MCF 10A (cell line): ENCODE results near the gene ADAP1. TPM values are rescaled to one million over a fixed set of nuclear protein-coding genes. Genes with fewer than 3 reads are reported as not detected.

Experiments
- BruUV-seq: library from RNA; stranded (reverse); fragments of 400-500 nt; replicated peaks from 2 replicates; lab custom pipeline; 2021; lab: Mats Ljungman, UMichigan
- CTCF ChIA-PET: fragments of 300-600 bp; sonication (Branson Sonifier 250); formaldehyde crosslinking; extraction: SDS; loops from one replicate; lab custom pipeline; 2021; ENCODE audit warnings: antibody characterized with exemption, inconsistent platforms; lab: Yijun Ruan, JAX
- POLR2A ChIA-PET: fragments of 300-600, 350-650 bp; sonication (Branson Sonifier 250); formaldehyde crosslinking; extraction: SDS; loops from one replicate; lab custom pipeline; 2020; ENCODE audit warnings: antibody characterized with exemption, inconsistent platforms; lab: Yijun Ruan, JAX
- DNase-seq: peaks from one replicate; pipeline ENCODE4 v3.0.0-alpha.2; 2018; ENCODE audit not compliant: unreplicated experiment
- H3K27ac Mint-ChIP-seq: one replicate; pipeline ENCODE4 v1.8.0; 2022; ENCODE audit warnings: mild to moderate bottlenecking, low read depth, mixed read lengths; ENCODE audit not compliant: unreplicated experiment
- H3K27me3 Mint-ChIP-seq: one replicate; pipeline ENCODE4 v1.8.0; 2022; ENCODE audit warnings: mixed read lengths; ENCODE audit not compliant: insufficient read depth, unreplicated experiment
- H3K36me3 Mint-ChIP-seq: one replicate; pipeline ENCODE4 v1.8.0; 2022; ENCODE audit warnings: mild to moderate bottlenecking, moderate library complexity, mixed read lengths; ENCODE audit not compliant: insufficient read depth, unreplicated experiment
- H3K4me1 Mint-ChIP-seq: one replicate; pipeline ENCODE4 v1.8.0; 2022; ENCODE audit warnings: mixed read lengths; ENCODE audit not compliant: insufficient read depth, unreplicated experiment
- H3K4me3 Mint-ChIP-seq: one replicate; pipeline ENCODE4 v1.8.0; 2022; ENCODE audit warnings: mild to moderate bottlenecking, moderate library complexity, mixed read lengths; ENCODE audit not compliant: unreplicated experiment
- H3K9me3 Mint-ChIP-seq: one replicate; pipeline ENCODE4 v1.8.0; 2022; ENCODE audit warnings: mixed read lengths; ENCODE audit not compliant: unreplicated experiment
- CTCF ChIP-seq: fragments of 200-600 bp; IDR thresholded peaks from one replicate; pipeline ENCODE4 v1.8.0; 2022; ENCODE audit warnings: antibody characterized with exemption, mild to moderate bottlenecking; ENCODE audit not compliant: unreplicated experiment
- intact Hi-C: fragments of 100-400 bp; cut with micrococcal nuclease; formaldehyde crosslinking; loops from 2 replicates; pipeline ENCODE4 v1.14.1; 2022
- total RNA-seq: library from RNA; stranded (reverse); gene quantifications from 2 replicates; pipeline ENCODE4 v1.2.3, GENCODE V29; 2022

The ADAP1 gene
- total RNA-seq, 1 experiment from 2014 or later = 7.0 TPM

- no peak overlapping the region for H3K4me3 Mint-ChIP-seq
- BruUV-seq = no TSS peak
- H3K27ac Mint-ChIP-seq = no peak overlapping the region
- ChIA-PET POLR2A (no interaction called here), CTCF (interaction anchor here (0.6 kb wide), 1 partner anchor 168 kb away, joined by 4 read pairs; no protein-coding TSS in a partner anchor)
- peaks cover 32% of the 10 kb centered on the region for H3K36me3 Mint-ChIP-seq
- intact Hi-C loops = no loop called here
- no peak for DNase-seq
- H3K9me3 Mint-ChIP-seq = no peaks in the 10 kb centered on the region
- TF ChIP-seq CTCF = no peak
- peaks cover 6% of the 10 kb centered on the region for H3K4me1 Mint-ChIP-seq
- no peaks in the 10 kb centered on the region for H3K27me3 Mint-ChIP-seq
Measured at GRCh38 chr7:897086-897485, 57.4 kb downstream of the ADAP1 start.

GRCh38 chr7:896346-897075, 58.0 kb downstream of the ADAP1 start:
- no peaks in the 10 kb centered on the region for H3K9me3 Mint-ChIP-seq
- intact Hi-C loops = no loop called here
- no TSS peak for BruUV-seq
- H3K4me3 Mint-ChIP-seq = no peak overlapping the region
- ChIA-PET CTCF (interaction anchor here (0.6 kb wide), 1 partner anchor 68 kb away, joined by 4 read pairs; no protein-coding TSS in a partner anchor), POLR2A (no interaction called here)
- peaks cover 6% of the 10 kb centered on the region for H3K4me1 Mint-ChIP-seq
- H3K27me3 Mint-ChIP-seq = no peaks in the 10 kb centered on the region
- no peak for DNase-seq
- TF ChIP-seq CTCF = no peak
- peaks cover 33% of the 10 kb centered on the region for H3K36me3 Mint-ChIP-seq
- no peak overlapping the region for H3K27ac Mint-ChIP-seq

GRCh38 chr7:895451-896052, 58.9 kb downstream of the ADAP1 start:
- H3K9me3 Mint-ChIP-seq = no peaks in the 10 kb centered on the region
- H3K27ac Mint-ChIP-seq = no peak overlapping the region
- intact Hi-C loops = no loop called here
- CTCF ChIA-PET = no interaction called here
- no peak overlapping the region for H3K4me3 Mint-ChIP-seq
- DNase-seq = no peak
- H3K4me1 Mint-ChIP-seq = peaks cover 6% of the 10 kb centered on the region
- no peaks in the 10 kb centered on the region for H3K27me3 Mint-ChIP-seq
- H3K36me3 Mint-ChIP-seq = peaks cover 43% of the 10 kb centered on the region
- no TSS peak for BruUV-seq
- POLR2A ChIA-PET = no interaction called here
- no peak for TF ChIP-seq CTCF

GRCh38 chr7:894927-895450, 59.5 kb downstream of the ADAP1 start:
- ChIA-PET CTCF (no interaction called here), POLR2A (no interaction called here)
- Mint-ChIP-seq H3K27me3 (no peaks in the 10 kb centered on the region), H3K27ac (no peak overlapping the region), H3K9me3 (no peaks in the 10 kb centered on the region), H3K4me3 (no peak overlapping the region), H3K4me1 (peaks cover 6% of the 10 kb centered on the region), H3K36me3 (peaks cover 48% of the 10 kb centered on the region)
- TF ChIP-seq CTCF = no peak
- no TSS peak for BruUV-seq
- no peak for DNase-seq
- intact Hi-C loops = no loop called here
